ENCODE measurements around the gene GPC6. TPM values are rescaled to one million over a fixed set of nuclear protein-coding genes. Genes with fewer than 3 reads are reported as not detected.

Gene GPC6
- total RNA-seq, 2 donors from 2014 or later: 3.4 to 5.3 TPM

GRCh38 chr13:93729383-93729782 lies 502.8 kb downstream of the GPC6 start:
- no peak overlapping the region for H3K4me3 ChIP-seq
- H3K4me1 ChIP-seq (replicated peaks): no peaks in the 10 kb centered on the region
- no peak overlapping the region for H3K27ac ChIP-seq
- no peak for DNase-seq (ENCODE audit: low spot score)
- TF ChIP-seq POLR2A (IDR thresholded peaks at IDR 0.05) (no peak), POLR2AphosphoS5 (IDR thresholded peaks at IDR 0.05) (no peak)
- TF ChIP-seq, protein P1, sequence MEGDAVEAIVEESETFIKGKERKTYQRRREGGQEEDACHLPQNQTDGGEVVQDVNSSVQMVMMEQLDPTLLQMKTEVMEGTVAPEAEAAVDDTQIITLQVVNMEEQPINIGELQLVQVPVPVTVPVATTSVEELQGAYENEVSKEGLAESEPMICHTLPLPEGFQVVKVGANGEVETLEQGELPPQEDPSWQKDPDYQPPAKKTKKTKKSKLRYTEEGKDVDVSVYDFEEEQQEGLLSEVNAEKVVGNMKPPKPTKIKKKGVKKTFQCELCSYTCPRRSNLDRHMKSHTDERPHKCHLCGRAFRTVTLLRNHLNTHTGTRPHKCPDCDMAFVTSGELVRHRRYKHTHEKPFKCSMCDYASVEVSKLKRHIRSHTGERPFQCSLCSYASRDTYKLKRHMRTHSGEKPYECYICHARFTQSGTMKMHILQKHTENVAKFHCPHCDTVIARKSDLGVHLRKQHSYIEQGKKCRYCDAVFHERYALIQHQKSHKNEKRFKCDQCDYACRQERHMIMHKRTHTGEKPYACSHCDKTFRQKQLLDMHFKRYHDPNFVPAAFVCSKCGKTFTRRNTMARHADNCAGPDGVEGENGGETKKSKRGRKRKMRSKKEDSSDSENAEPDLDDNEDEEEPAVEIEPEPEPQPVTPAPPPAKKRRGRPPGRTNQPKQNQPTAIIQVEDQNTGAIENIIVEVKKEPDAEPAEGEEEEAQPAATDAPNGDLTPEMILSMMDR (IDR thresholded peaks at IDR 0.05): no peak
- no peaks in the 10 kb centered on the region for H3K36me3 ChIP-seq
- H3K27me3 ChIP-seq (replicated peaks; ENCODE audit: insufficient read depth): no peaks in the 10 kb centered on the region
- intact Hi-C loops (cut with DNase I): no loop called here
- 60% methylated on average over 2 of the region's 2 CpGs for whole genome bisulfite sequencing
- H3K9me3 ChIP-seq: no peaks in the 10 kb centered on the region

DNA sequence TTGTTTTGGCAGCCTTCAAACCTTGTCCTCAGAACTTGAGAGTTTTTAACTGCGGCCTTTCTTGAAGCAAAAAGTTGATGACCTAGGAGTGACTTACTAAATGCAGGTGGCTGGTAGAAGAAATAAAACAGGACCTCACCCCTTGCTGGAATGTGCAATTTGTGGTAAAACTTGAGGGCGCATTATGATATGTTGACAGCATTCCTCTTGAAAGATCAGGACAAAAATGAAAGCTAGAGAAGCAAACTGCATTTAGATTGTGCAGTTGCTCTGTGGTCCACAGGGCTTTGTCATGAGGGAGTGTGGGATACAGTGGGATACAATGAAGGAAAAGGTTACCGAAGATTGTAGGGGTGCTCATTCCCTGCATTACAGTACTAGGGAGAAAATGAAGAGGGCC lies 504.2 kb downstream of the GPC6 start:
- Histone ChIP-seq H3K4me1 (replicated peaks) (no peaks in the 10 kb centered on the region), H3K27ac (no peak overlapping the region), H3K27me3 (replicated peaks; ENCODE audit: insufficient read depth) (no peaks in the 10 kb centered on the region), H3K36me3 (no peaks in the 10 kb centered on the region), H3K9me3 (no peaks in the 10 kb centered on the region), H3K4me3 (no peak overlapping the region)
- TF ChIP-seq, protein P1 (IDR thresholded peaks at IDR 0.05): no peak
- TF ChIP-seq POLR2A (IDR thresholded peaks at IDR 0.05) (no peak), POLR2AphosphoS5 (IDR thresholded peaks at IDR 0.05) (no peak)
- WGBS: 81% methylated on average over 3 of the region's 3 CpGs
- DNase-seq (ENCODE audit: low spot score): no peak
- intact Hi-C loops (cut with DNase I): no loop called here

DNA sequence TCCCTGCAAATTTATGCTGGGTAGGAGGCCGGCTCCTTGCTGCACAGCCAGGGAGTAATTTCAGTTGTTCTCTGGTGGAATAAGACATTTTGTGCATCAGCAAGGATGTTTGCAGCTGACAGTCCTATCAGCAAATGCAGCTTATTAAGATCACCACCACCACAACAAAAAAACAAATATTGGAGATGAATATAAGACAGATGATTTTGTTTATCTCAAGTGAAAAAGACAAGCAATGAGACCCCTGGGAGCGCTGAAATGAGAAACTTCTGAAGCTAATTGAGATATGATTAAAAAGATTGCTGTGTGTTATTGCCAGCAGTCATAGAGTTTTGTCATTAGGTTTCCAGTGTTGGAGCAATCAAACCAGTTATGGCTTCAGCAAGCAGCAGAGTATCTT lies 505.6 kb downstream of the GPC6 start:
- TF ChIP-seq, protein P1 (IDR thresholded peaks at IDR 0.05): no peak
- TF ChIP-seq POLR2AphosphoS5 (IDR thresholded peaks at IDR 0.05) (no peak), POLR2A (IDR thresholded peaks at IDR 0.05) (no peak)
- Histone ChIP-seq H3K36me3 (no peaks in the 10 kb centered on the region), H3K9me3 (no peaks in the 10 kb centered on the region), H3K4me1 (replicated peaks) (no peaks in the 10 kb centered on the region), H3K4me3 (no peak overlapping the region), H3K27ac (no peak overlapping the region), H3K27me3 (replicated peaks; ENCODE audit: insufficient read depth) (no peaks in the 10 kb centered on the region)
- intact Hi-C loops (cut with DNase I): no loop called here
- WGBS: 88% methylated on average over 2 of the region's 2 CpGs
- no peak for DNase-seq (ENCODE audit: low spot score)

DNA sequence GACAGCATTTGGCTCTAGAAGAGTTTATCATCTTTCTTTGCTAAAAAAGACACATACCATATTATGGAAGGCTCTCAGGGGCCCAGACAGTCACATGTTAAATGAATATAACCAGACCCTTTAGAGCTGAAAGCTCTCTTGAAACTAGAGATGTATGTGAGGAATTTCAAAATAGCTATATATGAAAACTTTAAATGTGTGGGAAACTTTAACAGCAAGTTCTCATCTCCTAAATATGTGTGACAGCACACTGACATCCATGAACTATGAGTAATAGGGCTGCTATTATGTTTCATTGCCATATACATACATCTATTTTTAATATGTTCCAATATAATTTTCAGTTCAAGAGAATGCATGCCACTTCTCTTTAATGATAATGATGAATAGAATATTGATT lies 509.5 kb downstream of the GPC6 start:
- no peak for DNase-seq (ENCODE audit: low spot score)
- TF ChIP-seq POLR2AphosphoS5 (IDR thresholded peaks at IDR 0.05) (no peak), POLR2A (IDR thresholded peaks at IDR 0.05) (no peak)
- TF ChIP-seq, protein P1 (IDR thresholded peaks at IDR 0.05): no peak
- no peaks in the 10 kb centered on the region for H3K27me3 ChIP-seq (replicated peaks; ENCODE audit: insufficient read depth)
- no peaks in the 10 kb centered on the region for H3K36me3 ChIP-seq
- H3K4me3 ChIP-seq: no peak overlapping the region
- no peaks in the 10 kb centered on the region for H3K4me1 ChIP-seq (replicated peaks)
- H3K9me3 ChIP-seq: no peaks in the 10 kb centered on the region
- no peak overlapping the region for H3K27ac ChIP-seq
- intact Hi-C loops (cut with DNase I): no loop called here

DNA sequence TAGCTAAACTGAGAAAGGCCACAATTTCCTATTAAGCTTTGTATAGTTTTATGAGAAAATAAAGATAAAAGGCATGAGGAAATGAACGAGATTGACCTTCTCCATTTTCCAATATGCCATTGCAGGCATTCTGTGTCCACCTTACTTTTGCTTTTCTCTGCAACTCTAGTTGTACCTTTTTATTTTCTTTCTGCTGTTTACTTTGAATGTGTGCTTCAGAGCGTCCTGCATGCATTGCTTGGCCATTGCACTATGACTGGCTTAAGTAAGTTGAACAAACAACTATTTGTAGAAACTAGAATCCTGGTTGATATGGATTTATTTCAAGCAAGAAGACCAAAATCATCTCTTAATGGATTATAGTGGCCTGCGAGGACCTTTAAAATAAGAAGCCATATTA lies 510.3 kb downstream of the GPC6 start:
- no peak overlapping the region for H3K27ac ChIP-seq
- intact Hi-C loops (cut with DNase I): no loop called here
- no peak overlapping the region for H3K4me3 ChIP-seq
- WGBS: 58% methylated on average over 3 of the region's 3 CpGs
- no peaks in the 10 kb centered on the region for H3K27me3 ChIP-seq (replicated peaks; ENCODE audit: insufficient read depth)
- H3K4me1 ChIP-seq (replicated peaks): no peaks in the 10 kb centered on the region
- peak; percentile 64 for TF ChIP-seq POLR2AphosphoS5 (IDR thresholded peaks at IDR 0.05)
- TF ChIP-seq, protein P1 (IDR thresholded peaks at IDR 0.05): no peak
- TF ChIP-seq POLR2A (IDR thresholded peaks at IDR 0.05): no peak
- peak; percentile 10 for DNase-seq (ENCODE audit: low spot score)
- no peaks in the 10 kb centered on the region for H3K36me3 ChIP-seq
- H3K9me3 ChIP-seq: no peaks in the 10 kb centered on the region
